ENCODE data around the gene L3MBTL4. TPM values are rescaled to one million over a fixed set of nuclear protein-coding genes. Genes with fewer than 3 reads are reported as not detected.

The L3MBTL4 gene
- total and polyA plus RNA-seq, 9 of the 15 experiments (the other 6 are each of a cell fraction or from before 2014, with no cell fraction given), result not detected

DNA sequence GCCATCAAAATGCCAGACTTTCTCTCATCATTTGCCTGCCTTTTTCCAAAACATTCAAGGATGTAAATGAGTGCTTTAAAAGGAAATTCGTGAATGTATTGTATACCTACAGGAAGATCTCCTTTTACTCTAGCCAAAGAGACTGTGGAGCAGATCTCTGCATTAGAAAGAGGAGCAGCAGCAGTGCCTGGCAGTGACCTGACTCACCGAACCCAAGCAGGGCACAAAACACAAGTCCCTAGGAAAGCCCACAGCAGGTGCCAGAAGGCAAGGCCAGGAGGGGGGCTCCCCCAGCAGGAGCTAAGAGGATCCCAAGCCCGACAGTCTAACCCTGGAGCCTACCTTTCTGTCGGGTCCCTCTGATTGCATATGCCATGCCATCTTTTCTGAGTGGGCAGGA lies 47.9 kb downstream of the L3MBTL4 start:
- no peaks in the 10 kb centered on the region; a peak in 1 of 5 replicates for H3K27me3 ChIP-seq (ENCODE audit: control insufficient read depth in 2 of 2, insufficient read depth in 2 of 2, low read length in 2 of 2)
- no TSS peak for BruUV-seq (replicated peaks)
- ChIA-PET CTCF (ENCODE audit: low intra/inter-chr PET ratio) (no interaction called here), POLR2A (no interaction called here)
- DNase-seq (ENCODE audit: extremely low read depth in 1 of 4, low spot score in 3 of 4), result no peak
- H3K4me1 ChIP-seq (replicated peaks in 1 of 2; ENCODE audit: control insufficient read depth in 2 of 2, insufficient read depth in 2 of 2, low read length in 2 of 2), result no peaks in the 10 kb centered on the region
- no peaks in the 10 kb centered on the region for H3K79me2 ChIP-seq (ENCODE audit: control insufficient read depth, insufficient read depth, low read length)
- 0% methylated on average over 4 of the region's 4 CpGs for WGBS (ENCODE audit: insufficient coverage, low coverage, missing lambda C conversion rate)
- in situ Hi-C loops (cut with MboI), result no loop called here
- H3K4me3 ChIP-seq, result no peak overlapping the region
- H3K27ac ChIP-seq (ENCODE audit: extremely low read depth, low read depth, low read length), result no peak overlapping the region
- no peaks in the 10 kb centered on the region for H4K20me1 ChIP-seq (replicated peaks; ENCODE audit: control insufficient read depth, insufficient read depth, low read length)
- H3K9ac ChIP-seq (ENCODE audit: insufficient read depth in 1 of 2, low read depth in 2 of 2, low read length in 2 of 2), result no peak overlapping the region
- intact Hi-C loops (cut with micrococcal nuclease), result no loop called here
- H2AFZ ChIP-seq (ENCODE audit: low read depth, low read length), result no peak overlapping the region
- ATAC-seq, result no peak
- TF ChIP-seq, protein P1, sequence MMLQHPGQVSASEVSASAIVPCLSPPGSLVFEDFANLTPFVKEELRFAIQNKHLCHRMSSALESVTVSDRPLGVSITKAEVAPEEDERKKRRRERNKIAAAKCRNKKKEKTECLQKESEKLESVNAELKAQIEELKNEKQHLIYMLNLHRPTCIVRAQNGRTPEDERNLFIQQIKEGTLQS (IDR thresholded peaks at IDR 0.05), result no peak
- TF ChIP-seq, protein P1 (CRISPR knock-in tag; conservative IDR thresholded peaks at IDR 0.05), result no peak
- TF ChIP-seq ZFP91 (CRISPR knock-in tag; IDR thresholded peaks at IDR 0.05) (no peak), ZNF695 (CRISPR knock-in tag; IDR thresholded peaks at IDR 0.05) (no peak), RAD21 (CRISPR knock-in tag; conservative IDR thresholded peaks at IDR 0.05 in 1 of 2, IDR thresholded peaks at IDR 0.05 in 1 of 2) (no peak), ARHGAP35 (IDR thresholded peaks at IDR 0.05; ENCODE audit: partially characterized antibody) (no peak), ILK (tag; IDR thresholded peaks at IDR 0.05; ENCODE audit: borderline replicate concordance, low read depth) (no peak), MTF1 (CRISPR knock-in tag; IDR thresholded peaks at IDR 0.05; ENCODE audit: borderline replicate concordance) (no peak), EP300 (IDR thresholded peaks at IDR 0.05; ENCODE audit: low read length) (no peak), PHB (CRISPR knock-in tag; IDR thresholded peaks at IDR 0.05) (no peak), FOSL1 (tag; conservative IDR thresholded peaks at IDR 0.05) (no peak), BCL6 (CRISPR knock-in tag; IDR thresholded peaks at IDR 0.05) (no peak), MXD1 (CRISPR knock-in tag; IDR thresholded peaks at IDR 0.05; ENCODE audit: borderline replicate concordance, poor library complexity, severe bottlenecking) (no peak), MCM7 (IDR thresholded peaks at IDR 0.05) (no peak)
- H3K4me2 ChIP-seq (ENCODE audit: insufficient read depth, low read length), result no peak overlapping the region
- H3K36me3 ChIP-seq (ENCODE audit: control insufficient read depth, insufficient read depth, low read length), result no peaks in the 10 kb centered on the region
- H3K9me3 ChIP-seq (replicated peaks; ENCODE audit: control insufficient read depth, insufficient read depth, low read depth, low read length), result no peaks in the 10 kb centered on the region
- no peaks in the 10 kb centered on the region for H3K9me1 ChIP-seq (ENCODE audit: control insufficient read depth, insufficient read depth, low read length)
- no peak for FAIRE-seq

All from K562 (cell line).